GM12875 (cell line): ENCODE measurements around the gene USP47.

Experiments
- H3K4me3 ChIP-seq: one replicate; pipeline ENCODE4 v1.5.1; 2011; ENCODE audit warnings: low read depth, low read length, control low read depth
- CTCF ChIP-seq: IDR thresholded peaks from 2 replicates; pipeline ENCODE4 v1.5.1; 2011; ENCODE audit warnings: low read depth, mild to moderate bottlenecking, control low read depth, inconsistent platforms, low read length, moderate library complexity, borderline replicate concordance; ENCODE audit not compliant: insufficient read depth

USP47 gene

GRCh38 chr11:11982975-11983374, 141.2 kb downstream of the USP47 start:
- H3K4me3 ChIP-seq: no peak overlapping the region
- TF ChIP-seq CTCF: no peak

- no peak for TF ChIP-seq CTCF
- no peak overlapping the region for H3K4me3 ChIP-seq
Observed at GRCh38 chr11:11983427-11983826, 141.7 kb downstream of the USP47 start.

GRCh38 chr11:11984563-11984962, 142.8 kb downstream of the USP47 start:
- no peak overlapping the region for H3K4me3 ChIP-seq
- no peak for TF ChIP-seq CTCF

GRCh38 chr11:11985016-11985715, 143.4 kb downstream of the USP47 start:
- no peak overlapping the region for H3K4me3 ChIP-seq
- no peak for TF ChIP-seq CTCF

GRCh38 chr11:11985954-11986949, 144.5 kb downstream of the USP47 start:
- TF ChIP-seq CTCF: no peak

GRCh38 chr11:11987503-11988022, 145.8 kb downstream of the USP47 start:
- TF ChIP-seq CTCF: peak; percentile 14; the same call in 1 of the 2 replicates
- H3K4me3 ChIP-seq: no peak overlapping the region

More at GRCh38 chr11:11985954-11986949, 144.5 kb downstream of the USP47 start:
- H3K4me3 ChIP-seq: no peak overlapping the region
